Progenitor cell of endocrine pancreas (in vitro differentiated cells): Measurements from ENCODE around the gene SEMA3D. TPM values are rescaled to one million over a fixed set of nuclear protein-coding genes. Genes with fewer than 3 reads are reported as not detected.

ENCODE experiments used
- DNase-seq: peaks from one replicate; pipeline ENCODE4 v3.0.0; 2021; ENCODE audit warnings: low spot score; ENCODE audit not compliant: unreplicated experiment
- H3K27ac Mint-ChIP-seq: 2 replicates; pipeline ENCODE4 v1.8.0; 2021; ENCODE audit warnings: mild to moderate bottlenecking, moderate library complexity, mixed read lengths
- H3K27me3 Mint-ChIP-seq: 2 replicates; pipeline ENCODE4 v1.8.0; 2021; ENCODE audit warnings: mixed read lengths
- H3K36me3 Mint-ChIP-seq: 2 replicates; pipeline ENCODE4 v1.8.0; 2022; ENCODE audit warnings: mixed read lengths; ENCODE audit not compliant: insufficient read depth
- H3K4me1 Mint-ChIP-seq: 2 replicates; pipeline ENCODE4 v1.8.0; 2021; ENCODE audit warnings: low read depth, mixed read lengths
- H3K4me3 Mint-ChIP-seq: 2 replicates; pipeline ENCODE4 v1.8.0; 2021; ENCODE audit warnings: low read depth, mild to moderate bottlenecking, moderate library complexity, mixed read lengths
- H3K9me3 Mint-ChIP-seq: 2 replicates; pipeline ENCODE4 v1.8.0; 2021; ENCODE audit warnings: low read depth, mixed read lengths
- total RNA-seq: library from RNA; stranded (reverse); gene quantifications from 2 replicates; pipeline ENCODE4 v1.2.1, GENCODE V29; 2021
- TF ChIP-seq, protein P1 (sequence below): fragments of 200-600 bp; sonication (generic); IDR thresholded peaks from one replicate; pipeline ENCODE4 v1.5.0; 2021; ENCODE audit warnings: antibody characterized with exemption, mild to moderate bottlenecking; ENCODE audit not compliant: unreplicated experiment

SEMA3D gene
- total RNA-seq, 1 donor from 2014 or later: 27.9 TPM

GRCh38 chr7:85133560-85133959 is 53.3 kb downstream of the SEMA3D start:
- no peak overlapping the region for H3K4me3 Mint-ChIP-seq
- no peaks in the 10 kb centered on the region for H3K36me3 Mint-ChIP-seq
- no peak for DNase-seq
- no peaks in the 10 kb centered on the region for H3K4me1 Mint-ChIP-seq
- no peak overlapping the region for H3K27ac Mint-ChIP-seq
- H3K9me3 Mint-ChIP-seq: no peaks in the 10 kb centered on the region
- TF ChIP-seq, protein P1, sequence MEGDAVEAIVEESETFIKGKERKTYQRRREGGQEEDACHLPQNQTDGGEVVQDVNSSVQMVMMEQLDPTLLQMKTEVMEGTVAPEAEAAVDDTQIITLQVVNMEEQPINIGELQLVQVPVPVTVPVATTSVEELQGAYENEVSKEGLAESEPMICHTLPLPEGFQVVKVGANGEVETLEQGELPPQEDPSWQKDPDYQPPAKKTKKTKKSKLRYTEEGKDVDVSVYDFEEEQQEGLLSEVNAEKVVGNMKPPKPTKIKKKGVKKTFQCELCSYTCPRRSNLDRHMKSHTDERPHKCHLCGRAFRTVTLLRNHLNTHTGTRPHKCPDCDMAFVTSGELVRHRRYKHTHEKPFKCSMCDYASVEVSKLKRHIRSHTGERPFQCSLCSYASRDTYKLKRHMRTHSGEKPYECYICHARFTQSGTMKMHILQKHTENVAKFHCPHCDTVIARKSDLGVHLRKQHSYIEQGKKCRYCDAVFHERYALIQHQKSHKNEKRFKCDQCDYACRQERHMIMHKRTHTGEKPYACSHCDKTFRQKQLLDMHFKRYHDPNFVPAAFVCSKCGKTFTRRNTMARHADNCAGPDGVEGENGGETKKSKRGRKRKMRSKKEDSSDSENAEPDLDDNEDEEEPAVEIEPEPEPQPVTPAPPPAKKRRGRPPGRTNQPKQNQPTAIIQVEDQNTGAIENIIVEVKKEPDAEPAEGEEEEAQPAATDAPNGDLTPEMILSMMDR: no peak
- H3K27me3 Mint-ChIP-seq: no peaks in the 10 kb centered on the region

DNA sequence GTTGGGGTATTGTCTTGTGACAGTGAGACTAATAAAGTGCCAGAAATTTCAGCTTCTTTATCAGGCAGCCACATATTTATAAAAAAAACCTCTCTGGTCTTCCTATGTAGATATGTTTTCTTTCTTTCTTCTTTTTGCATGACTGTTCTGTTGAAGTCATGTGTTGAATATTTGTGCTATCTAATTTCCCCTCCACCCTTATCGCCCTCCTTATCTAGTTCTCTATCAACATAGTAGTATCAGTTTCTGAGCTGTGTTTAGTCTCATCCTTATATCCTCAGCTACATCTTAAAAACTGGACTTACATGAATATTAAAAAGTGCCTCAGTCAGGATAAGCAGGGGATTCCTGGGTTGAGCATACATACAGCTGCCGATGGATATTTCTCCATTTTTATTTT is 53.9 kb downstream of the SEMA3D start:
- Mint-ChIP-seq H3K27ac (no peak overlapping the region), H3K4me1 (no peaks in the 10 kb centered on the region), H3K36me3 (no peaks in the 10 kb centered on the region), H3K27me3 (no peaks in the 10 kb centered on the region), H3K4me3 (no peak overlapping the region), H3K9me3 (no peaks in the 10 kb centered on the region)
- no peak for DNase-seq
- TF ChIP-seq, protein P1: no peak

DNA sequence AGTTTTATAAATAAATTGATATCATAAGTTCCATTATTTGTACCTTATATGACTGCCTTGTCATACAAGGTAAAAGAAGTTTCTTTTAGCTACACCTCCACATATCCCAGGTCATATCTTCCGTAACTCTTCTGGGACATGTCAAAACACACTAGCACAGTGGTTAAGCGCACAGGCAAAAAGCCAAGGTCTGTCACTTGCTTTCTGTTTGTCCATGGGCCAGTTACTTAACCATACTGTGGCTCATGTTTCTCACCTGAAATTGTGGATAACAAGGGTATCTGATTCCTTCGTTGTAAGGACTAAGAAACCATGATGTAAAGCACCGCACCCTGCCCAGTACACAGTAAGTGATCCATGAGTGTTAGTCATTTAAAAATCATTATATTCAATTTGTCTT is 56.2 kb downstream of the SEMA3D start:
- no peak overlapping the region for H3K27ac Mint-ChIP-seq
- TF ChIP-seq, protein P1: no peak
- no peak for DNase-seq
- H3K27me3 Mint-ChIP-seq: no peaks in the 10 kb centered on the region
- H3K36me3 Mint-ChIP-seq: no peaks in the 10 kb centered on the region
- no peak overlapping the region for H3K4me3 Mint-ChIP-seq
- H3K4me1 Mint-ChIP-seq: no peaks in the 10 kb centered on the region
- H3K9me3 Mint-ChIP-seq: no peaks in the 10 kb centered on the region

GRCh38 chr7:85126383-85126782 is 60.5 kb downstream of the SEMA3D start:
- H3K27ac Mint-ChIP-seq: no peak overlapping the region
- no peak overlapping the region for H3K4me3 Mint-ChIP-seq

DNA sequence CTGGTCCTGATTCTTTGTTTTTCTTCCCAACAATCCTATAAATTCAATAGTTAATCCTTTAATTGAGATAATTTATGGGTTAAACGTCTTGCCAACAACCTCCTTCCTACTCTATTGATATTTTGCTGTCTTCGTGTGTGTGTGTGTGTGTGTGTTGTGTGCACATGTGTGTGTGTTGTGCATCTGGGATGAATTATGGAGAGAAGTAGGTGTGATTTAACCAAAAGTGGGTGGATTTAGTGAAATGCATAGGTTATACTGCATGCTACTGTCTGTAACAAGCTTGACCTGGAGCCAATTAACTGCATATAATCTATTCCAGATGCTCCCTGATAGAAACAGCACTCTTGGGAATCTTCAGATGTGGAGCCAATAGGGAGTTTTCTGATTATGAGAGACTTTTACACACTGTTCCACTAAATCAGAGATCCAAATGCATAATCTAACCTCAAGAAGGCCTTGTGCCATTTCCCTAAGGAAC is 61.2 kb downstream of the SEMA3D start:
- Mint-ChIP-seq H3K4me3 (no peak overlapping the region), H3K27ac (no peak overlapping the region), H3K36me3 (no peaks in the 10 kb centered on the region)

More at GRCh38 chr7:85126383-85126782, 60.5 kb downstream of the SEMA3D start:
- TF ChIP-seq, protein P1: no peak
- no peaks in the 10 kb centered on the region for H3K9me3 Mint-ChIP-seq
- no peaks in the 10 kb centered on the region for H3K36me3 Mint-ChIP-seq
- H3K4me1 Mint-ChIP-seq: no peaks in the 10 kb centered on the region
- no peak for DNase-seq
- H3K27me3 Mint-ChIP-seq: no peaks in the 10 kb centered on the region

More for the DNA sequence above, 61.2 kb downstream of the SEMA3D start:
- H3K4me1 Mint-ChIP-seq: no peaks in the 10 kb centered on the region
- DNase-seq: no peak
- no peaks in the 10 kb centered on the region for H3K9me3 Mint-ChIP-seq
- TF ChIP-seq, protein P1: no peak
- no peaks in the 10 kb centered on the region for H3K27me3 Mint-ChIP-seq
